ENCODE data around the gene PIK3IP1. TPM values are rescaled to one million over a fixed set of nuclear protein-coding genes. Genes with fewer than 3 reads are reported as not detected.

Gene PIK3IP1
- total and polyA plus RNA-seq, 2 donors (not counting 3 experiments of a cell fraction or from before 2014, with no cell fraction given), result 7.7 to 13.2 TPM

- Histone ChIP-seq H3K9ac (replicated peaks; ENCODE audit: extremely low read depth, insufficient read depth, low read length) (no peak overlapping the region), H3K79me2 (ENCODE audit: control insufficient read depth, insufficient read depth, low read length) (peaks cover 46% of the 10 kb centered on the region), H3K4me1 (ENCODE audit: control insufficient read depth, extremely low read depth, insufficient read depth, low read length) (peaks cover 70% of the 10 kb centered on the region), H3K4me3 (replicated peaks in 1 of 3; ENCODE audit: insufficient read depth in 1 of 3, low read depth in 1 of 3, low read length in 3 of 3) (no peak overlapping the region), H3K36me3 (ENCODE audit: control insufficient read depth in 2 of 2, extremely low read depth in 1 of 2, insufficient read depth in 2 of 2, low read length in 2 of 2) (no peaks in the 10 kb centered on the region), H4K20me1 (replicated peaks; ENCODE audit: control insufficient read depth, extremely low read depth, insufficient read depth, low read length) (no peaks in the 10 kb centered on the region), H3K27me3 (ENCODE audit: control insufficient read depth in 2 of 2, insufficient read depth in 2 of 2, low read length in 2 of 2) (no peaks in the 10 kb centered on the region), H3K4me2 (ENCODE audit: insufficient read depth, low read length) (peak overlapping the region; percentile 20), H3K9me3 (replicated peaks; ENCODE audit: control insufficient read depth, insufficient read depth, low read length) (no peaks in the 10 kb centered on the region), H3K27ac (ENCODE audit: insufficient read depth, low read depth, low read length) (peak overlapping the region; percentile 74), H2AFZ (ENCODE audit: low read depth, low read length) (no peak overlapping the region), H3K9me1 (replicated peaks; ENCODE audit: control insufficient read depth, extremely low read depth, insufficient read depth, low read length) (no peaks in the 10 kb centered on the region)
- DNase-seq (ENCODE audit: low read depth, low spot score), result peak; percentile 62
- CTCF ChIA-PET, result interaction anchor here (0.9 to 13.2 kb wide), 12 partner anchors 9 to 286 kb away, joined by 3 to 181 read pairs (median 14); partner anchors contain the start of genes LIMK2, RNF185 and SELENOM
- TSS peak; percentile 15 for BruUV-seq (replicated peaks)
- dilution Hi-C loops (cut with MboI; ENCODE audit: extremely low pct_ligation_motif_present, low sequenced_read_pairs), result no loop called here
- intact Hi-C loops (cut with micrococcal nuclease), result loop anchor here (5.0 kb wide), 2 partner anchors 71 to 286 kb away; partner anchors contain the start of gene RNF185
- FAIRE-seq, result no peak
- TF ChIP-seq MAX (IDR thresholded peaks at IDR 0.05; ENCODE audit: insufficient read depth, insufficient read length) (no peak), FOS (IDR thresholded peaks at IDR 0.05; ENCODE audit: borderline replicate concordance, insufficient read depth, low read length) (peak; percentile 29), EZH2 (IDR thresholded peaks at IDR 0.05; ENCODE audit: borderline replicate concordance, low read depth, low read length, severe bottlenecking) (no peak), JUN (IDR thresholded peaks at IDR 0.05; ENCODE audit: borderline replicate concordance, insufficient read depth, insufficient read length, low read depth) (peak; percentile 23)
- POLR2A ChIA-PET, result interaction anchor here (0.6 to 1.2 kb wide), 2 partner anchors 18 to 21 kb away, joined by 4 read pairs; partner anchors contain the start of gene LIMK2
Measured at GRCh38 chr22:31233001-31233400, 59.3 kb downstream of the PIK3IP1 start.

Small RNA genes within 50 kb of the gene (small RNA-seq; reads per million reads assigned to genes)
- gene RNA5SP496 (ENCODE audit: insufficient read depth, insufficient read length, low read depth, low replicate concordance), result not detected

Other genes with a start within 250 kb of the PIK3IP1 start
- 197 and 201 TPM in 2 replicates for gene SMTN, start 211.2 kb downstream of the PIK3IP1 start, total RNA-seq
- gene SMTN, start 211.2 kb downstream of the PIK3IP1 start, polyA plus RNA-seq, result 56.0 and 59.0 TPM in 2 replicates
- 29.6 TPM in 2 replicates for gene SELENOM, start 184.9 kb downstream of the PIK3IP1 start, total RNA-seq
- 87.1 and 132 TPM in 2 replicates for gene SELENOM, start 184.9 kb downstream of the PIK3IP1 start, polyA plus RNA-seq
- 0.49 and 0.65 TPM in 2 replicates for gene INPP5J, start 169.5 kb downstream of the PIK3IP1 start, total RNA-seq
- 0.43 and 0.59 TPM in 2 replicates for gene INPP5J, start 169.5 kb downstream of the PIK3IP1 start, polyA plus RNA-seq
- 0.75 and 1.0 TPM in 2 replicates for gene PLA2G3, start 152.0 kb downstream of the PIK3IP1 start, total RNA-seq
- gene PLA2G3, start 152.0 kb downstream of the PIK3IP1 start, polyA plus RNA-seq, result 0.84 and 0.91 TPM in 2 replicates
- gene RNF185, start 132.3 kb downstream of the PIK3IP1 start, total RNA-seq, result 28.5 and 29.7 TPM in 2 replicates
- gene RNF185, start 132.3 kb downstream of the PIK3IP1 start, polyA plus RNA-seq, result 30.5 and 35.4 TPM in 2 replicates
- gene LIMK2, start 80.2 kb downstream of the PIK3IP1 start, total RNA-seq, result 71.7 and 76.7 TPM in 2 replicates
- 19.4 and 23.2 TPM in 2 replicates for gene LIMK2, start 80.2 kb downstream of the PIK3IP1 start, polyA plus RNA-seq
- gene PATZ1, start 53.9 kb upstream of the PIK3IP1 start, total RNA-seq, result 22.9 and 23.7 TPM in 2 replicates
- 19.7 and 20.5 TPM in 2 replicates for gene PATZ1, start 53.9 kb upstream of the PIK3IP1 start, polyA plus RNA-seq
- gene DRG1, start 107.1 kb upstream of the PIK3IP1 start, total RNA-seq, result 51.6 and 65.1 TPM in 2 replicates
- 30.6 and 37.7 TPM in 2 replicates for gene DRG1, start 107.1 kb upstream of the PIK3IP1 start, polyA plus RNA-seq
- gene EIF4ENIF1, start 197.4 kb upstream of the PIK3IP1 start, total RNA-seq, result 36.6 and 38.7 TPM in 2 replicates
- gene EIF4ENIF1, start 197.4 kb upstream of the PIK3IP1 start, polyA plus RNA-seq, result 22.4 and 22.8 TPM in 2 replicates
- 38.3 and 46.4 TPM in 2 replicates for gene SFI1, start 204.0 kb upstream of the PIK3IP1 start, total RNA-seq
- 12.5 and 14.2 TPM in 2 replicates for gene SFI1, start 204.0 kb upstream of the PIK3IP1 start, polyA plus RNA-seq